Femur (tissue), 1 donor: ENCODE data around the gene ANO6.
"Not testable (repeated sequence)": the region's sequence is repeated elsewhere in the genome, so short reads cannot be mapped to it uniquely, and the experiment has no call there.

Source experiments
- DNase-seq: peaks from one replicate; pipeline ENCODE4 v3.0.0-alpha.2; 2017

ANO6 gene

DNA sequence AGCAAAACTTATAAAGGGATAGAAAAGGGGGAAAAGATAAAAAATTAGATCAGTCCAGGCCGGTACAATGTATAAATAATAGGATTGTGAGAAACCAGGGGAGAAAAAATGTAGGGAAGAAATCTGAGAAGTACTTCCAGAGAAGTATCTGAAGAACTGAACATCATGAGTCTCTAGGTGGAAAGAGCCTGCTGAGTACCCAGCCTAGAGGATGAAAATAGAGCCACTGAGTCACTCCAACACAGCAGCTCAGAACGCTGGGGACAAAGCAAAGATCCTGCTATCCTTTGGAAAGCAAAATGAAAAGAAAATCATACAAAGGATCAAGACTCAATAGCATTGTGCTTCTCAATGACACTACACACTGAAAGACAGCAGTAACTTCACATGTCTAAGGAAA, 138.0 kb downstream of the ANO6 start:
- DNase-seq, result no peak

DNA sequence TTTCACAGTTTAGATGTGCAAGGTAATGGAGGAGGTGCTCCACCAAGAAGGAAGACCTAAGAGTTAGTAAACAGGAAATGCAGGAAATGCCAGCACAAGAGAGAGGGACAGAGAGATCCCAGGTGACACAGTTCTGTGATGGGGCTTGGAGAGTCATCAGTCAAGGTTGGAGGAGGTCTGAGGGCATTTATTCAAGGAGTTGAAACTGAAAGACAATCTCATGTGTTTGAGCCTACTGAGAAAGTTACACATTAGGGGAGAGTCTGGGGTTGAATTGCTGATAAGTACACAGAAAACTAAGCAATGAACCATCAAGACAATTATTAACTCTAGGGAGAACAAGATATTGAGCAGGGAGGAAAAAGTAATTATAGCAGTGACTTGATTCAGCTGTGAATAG, 138.5 kb downstream of the ANO6 start:
- no peak for DNase-seq

DNA sequence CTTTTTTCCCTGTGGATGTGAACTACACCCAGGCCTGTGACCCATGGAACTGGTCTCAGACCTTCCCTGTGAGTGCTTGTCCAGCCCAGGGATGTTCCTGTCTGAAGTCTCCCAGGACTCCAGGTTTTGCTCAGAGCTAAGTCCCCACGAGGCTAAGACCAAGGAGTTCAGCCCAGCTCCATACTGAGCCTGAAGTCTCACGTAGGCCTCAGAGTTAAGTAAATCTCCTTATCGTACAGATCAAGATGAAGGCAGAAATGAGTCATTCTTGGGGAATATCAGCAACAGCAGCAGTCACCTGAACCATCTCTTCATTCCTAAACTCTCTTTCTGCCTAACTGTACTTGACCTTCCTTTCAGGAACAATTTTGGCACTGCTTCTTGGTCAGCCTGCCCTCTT, 139.8 kb downstream of the ANO6 start:
- no peak for DNase-seq

DNA sequence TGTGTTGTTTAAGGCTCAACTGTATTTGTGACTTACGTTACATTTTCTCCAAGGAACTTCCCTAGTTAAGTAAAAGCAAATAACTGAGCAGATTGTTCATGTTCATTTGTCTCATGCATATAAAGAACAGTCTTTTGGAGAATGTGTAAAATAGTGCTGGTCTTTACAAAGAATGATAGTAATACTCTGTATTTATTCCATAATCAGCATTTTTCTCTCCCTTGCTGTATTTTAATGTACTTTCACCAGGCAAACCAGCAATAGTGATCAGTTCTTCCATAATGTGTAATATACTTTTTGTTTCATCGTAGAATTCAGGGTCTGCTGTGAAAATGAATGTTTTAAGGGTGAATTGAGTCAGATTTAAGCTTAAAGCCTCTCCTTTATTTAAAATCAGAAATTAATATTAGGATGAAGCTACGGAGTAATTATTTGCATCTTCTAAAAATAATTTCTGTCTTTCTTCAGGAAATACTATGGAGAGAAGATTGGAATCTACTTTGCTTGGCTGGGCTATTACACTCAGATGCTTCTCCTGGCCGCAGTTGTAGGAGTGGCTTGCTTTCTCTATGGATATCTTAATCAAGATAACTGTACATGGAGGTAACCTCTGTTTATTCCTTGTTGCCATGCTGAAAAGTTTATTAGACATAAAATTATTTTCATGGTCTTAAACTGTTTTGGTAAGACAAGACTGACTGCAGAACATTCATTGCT, 141.1 kb downstream of the ANO6 start:
- DNase-seq, result no peak

DNA sequence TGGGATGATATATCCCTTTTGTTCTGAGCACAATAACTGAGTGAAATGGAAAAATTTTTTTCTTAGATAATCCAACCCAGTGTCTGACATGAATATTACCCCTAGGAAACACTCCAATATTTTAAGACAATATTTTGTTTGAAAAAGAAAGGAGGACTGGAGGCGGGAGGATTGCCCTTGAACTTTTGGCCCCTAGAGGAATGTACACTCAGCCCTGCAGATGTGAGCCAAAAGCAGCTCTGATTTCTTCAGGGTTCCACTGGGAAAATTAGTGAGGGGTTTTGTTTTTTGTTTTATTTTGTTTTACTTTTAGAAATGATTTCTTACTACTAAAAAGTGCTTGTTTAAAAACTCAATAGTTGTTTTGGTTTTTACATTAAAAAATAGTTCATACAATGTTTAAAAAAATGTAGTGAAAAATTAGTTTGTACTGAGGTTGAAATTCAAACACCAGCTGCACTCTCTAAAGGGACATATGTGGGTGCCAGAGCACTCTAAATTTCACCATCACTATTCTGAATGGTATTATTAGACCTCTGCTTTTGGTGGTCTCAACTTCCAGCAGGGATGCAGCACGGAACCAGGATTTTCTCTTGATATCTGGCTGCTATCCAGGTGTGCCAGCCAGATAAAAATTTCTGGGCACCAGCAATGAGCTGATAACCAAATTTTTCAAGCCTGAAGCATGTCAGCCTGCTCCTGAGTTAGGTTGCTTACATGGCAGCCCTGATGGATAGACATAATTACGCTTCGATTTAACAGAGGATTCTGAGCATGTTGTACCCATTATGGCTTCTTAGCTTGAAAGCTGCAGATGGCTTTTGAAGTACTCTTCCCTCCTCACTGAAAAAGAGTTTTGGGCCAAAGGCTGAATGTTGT, 141.9 kb downstream of the ANO6 start:
- peak; percentile 68 for DNase-seq

DNA sequence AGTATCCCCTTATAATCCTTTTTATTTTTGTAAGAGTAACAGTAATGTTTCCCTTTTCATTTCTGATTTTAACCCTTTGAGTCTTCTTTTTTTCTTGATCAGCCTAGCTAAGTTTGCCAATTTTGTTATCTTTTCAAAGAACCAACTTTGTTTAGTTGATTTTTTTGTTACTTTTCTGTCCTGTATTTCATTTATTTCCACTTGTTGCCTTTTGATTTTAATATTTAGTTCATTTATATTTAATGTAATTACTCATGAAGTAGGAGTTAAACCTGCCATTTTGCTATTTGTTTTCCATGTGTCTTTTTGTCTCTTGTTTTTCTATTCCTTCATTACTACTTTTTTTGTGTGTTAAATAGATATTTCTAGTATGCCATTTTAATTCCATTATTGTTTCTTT, 146.4 kb downstream of the ANO6 start:
- DNase-seq, result no peak

DNA sequence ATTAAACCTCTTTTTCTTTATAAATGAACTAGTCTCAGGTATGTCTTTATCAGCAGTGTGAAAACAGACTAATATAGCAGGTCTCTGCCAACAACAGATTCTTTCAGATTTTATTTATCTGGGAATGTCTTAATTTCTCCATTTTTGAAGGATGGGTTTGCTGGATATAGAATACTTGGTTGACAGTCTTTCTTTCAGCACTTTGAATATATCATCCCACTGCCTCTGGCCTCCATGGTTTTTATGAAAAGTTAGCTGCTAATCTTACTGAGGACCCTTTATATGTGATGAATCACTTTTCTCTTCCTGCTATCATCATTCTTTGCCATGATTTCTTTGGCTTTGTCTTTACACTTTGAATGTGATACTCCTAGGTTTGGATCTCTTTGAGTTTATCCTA, 148.0 kb downstream of the ANO6 start:
- DNase-seq, result no peak

DNA sequence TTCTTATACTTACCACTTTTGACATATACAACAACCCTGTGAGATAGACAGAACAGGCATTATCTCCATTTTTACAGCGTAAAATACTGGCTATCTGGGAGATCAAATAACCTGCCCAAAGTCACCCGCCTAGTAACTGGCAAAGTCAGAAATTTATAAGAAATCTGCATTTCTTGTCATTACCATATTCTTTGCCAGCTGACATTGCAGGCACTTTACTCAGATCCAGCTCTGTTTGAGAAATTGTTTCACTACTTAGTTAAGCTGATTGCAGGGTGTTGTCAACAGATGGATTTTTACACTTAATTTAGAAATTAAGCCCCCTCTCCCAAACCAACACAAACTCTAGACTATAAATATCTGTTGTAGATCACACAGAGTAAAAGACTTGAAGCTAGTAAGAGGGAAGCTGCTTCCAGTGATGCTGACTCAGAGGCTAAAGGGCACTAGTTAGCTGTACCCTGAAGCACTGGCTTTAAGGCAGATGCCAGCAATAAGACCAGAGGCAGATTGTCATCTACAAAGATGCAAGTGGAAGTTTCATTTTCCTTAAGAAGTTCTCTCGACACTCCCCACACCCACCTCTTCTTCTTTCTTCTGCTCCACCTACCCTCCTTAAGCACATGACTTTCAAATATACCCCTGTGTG, 153.1 kb downstream of the ANO6 start:
- no peak for DNase-seq

DNA sequence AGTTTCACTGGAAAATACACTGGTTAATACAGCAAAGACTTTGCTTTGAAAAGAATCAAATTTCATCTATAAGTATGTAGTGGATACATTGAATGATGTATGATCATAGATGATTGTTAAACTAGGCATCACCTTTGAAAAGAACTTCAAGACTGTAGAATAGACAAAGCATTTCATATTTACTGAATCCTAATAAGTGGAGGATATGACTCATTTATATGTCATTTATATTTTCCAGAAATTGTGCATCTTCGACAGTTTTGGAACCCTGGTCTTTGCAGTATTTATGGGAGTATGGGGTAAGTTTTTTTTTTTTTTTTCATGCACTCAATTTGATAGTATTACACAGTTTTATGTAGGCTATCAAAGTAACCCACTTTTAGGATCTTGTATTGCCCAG, 161.9 kb downstream of the ANO6 start:
- DNase-seq, result no peak

DNA sequence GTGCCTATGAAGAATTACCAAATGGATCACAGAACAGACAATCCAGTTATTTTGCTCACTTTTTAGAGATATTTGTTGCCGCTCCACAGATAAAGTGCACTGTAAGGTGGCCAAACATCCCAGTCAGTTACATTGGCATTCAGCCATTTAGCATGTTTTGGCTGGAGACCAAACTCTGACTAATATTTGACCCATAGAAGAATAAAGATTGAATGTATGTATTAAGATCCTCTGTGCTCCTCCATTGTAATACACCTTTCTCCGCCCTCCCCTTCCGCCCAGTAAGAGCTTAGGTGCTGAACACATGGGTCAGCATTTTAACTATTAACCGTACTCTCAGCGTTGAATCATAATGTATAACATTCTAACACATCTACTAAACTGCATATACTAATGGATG, 163.4 kb downstream of the ANO6 start:
- no peak for DNase-seq

DNA sequence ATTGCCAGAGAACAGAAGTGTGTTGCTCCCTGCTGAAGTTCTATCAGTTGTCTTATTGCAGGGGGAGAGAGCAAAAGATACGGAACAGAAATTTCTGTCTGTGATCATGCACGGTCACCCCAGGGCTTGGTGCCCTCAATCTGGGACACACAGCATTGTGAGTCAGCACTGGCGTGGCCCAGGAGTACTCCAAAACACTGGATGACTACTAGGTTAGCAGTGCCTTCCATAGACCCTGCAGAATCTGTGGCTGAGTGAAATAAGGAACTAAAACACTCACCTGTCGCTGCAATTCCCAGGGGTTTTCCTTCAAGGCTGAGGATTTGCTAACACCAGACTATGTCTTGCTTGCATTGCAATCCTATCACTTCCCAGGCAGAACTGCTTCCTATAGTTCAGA, 165.5 kb downstream of the ANO6 start:
- no peak for DNase-seq

DNA sequence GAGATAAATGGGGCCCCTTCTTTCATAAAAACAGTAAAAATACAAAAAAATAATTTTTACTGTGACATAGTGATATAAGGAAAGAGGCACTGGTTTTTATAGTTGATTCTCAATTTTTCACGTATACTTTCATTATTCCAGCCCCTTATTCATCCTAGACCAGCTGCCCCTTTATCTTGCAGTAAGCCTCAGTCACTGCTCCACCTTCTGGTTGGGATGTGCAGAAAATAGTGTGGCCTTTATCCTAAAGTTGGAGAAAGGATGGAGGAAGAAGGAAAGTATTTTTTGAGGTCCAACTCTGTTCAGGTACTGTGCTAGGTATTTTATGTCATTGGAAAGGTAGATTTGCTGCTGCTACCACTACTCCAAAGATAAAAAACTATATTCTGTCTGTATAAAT, 172.7 kb downstream of the ANO6 start:
- peak; percentile 35 for DNase-seq

DNA sequence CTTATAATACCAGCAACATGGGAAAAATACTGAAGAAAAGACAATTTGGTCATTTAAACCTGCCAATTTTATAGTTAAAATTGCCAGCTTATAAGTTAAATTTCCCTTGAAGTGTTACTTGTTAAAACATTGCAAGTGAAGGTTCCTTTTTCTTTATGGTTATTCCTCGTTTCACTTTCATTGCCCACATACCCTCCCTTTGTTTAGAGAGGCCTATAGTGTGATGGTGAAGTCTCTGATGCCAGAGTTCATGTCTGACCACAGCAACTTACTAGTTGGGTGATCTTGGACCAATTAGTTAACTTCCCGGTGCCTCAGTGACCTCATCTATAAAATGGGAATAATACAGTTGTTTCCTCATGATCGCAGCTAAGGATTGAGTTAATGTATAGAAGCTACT, 173.5 kb downstream of the ANO6 start:
- DNase-seq, result no peak

DNA sequence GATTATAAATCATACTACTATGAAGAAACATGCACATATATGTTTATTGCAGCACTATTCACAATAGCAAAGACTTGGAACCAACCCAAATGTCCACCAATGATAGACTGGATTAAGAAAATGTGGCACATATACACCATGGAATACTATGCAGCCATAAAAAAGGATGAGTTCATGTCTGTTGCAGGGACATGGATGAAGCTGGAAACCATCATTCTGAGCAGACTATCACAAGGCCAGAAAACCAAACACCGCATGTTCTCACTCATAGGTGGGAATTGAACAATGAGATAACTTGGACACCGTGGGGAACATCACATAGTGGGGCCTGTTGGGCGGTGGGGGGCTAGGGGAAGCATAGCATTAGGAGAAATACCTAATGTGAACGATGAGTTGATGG, 181.6 kb downstream of the ANO6 start:
- DNase-seq, result not testable (repeated sequence)

DNA sequence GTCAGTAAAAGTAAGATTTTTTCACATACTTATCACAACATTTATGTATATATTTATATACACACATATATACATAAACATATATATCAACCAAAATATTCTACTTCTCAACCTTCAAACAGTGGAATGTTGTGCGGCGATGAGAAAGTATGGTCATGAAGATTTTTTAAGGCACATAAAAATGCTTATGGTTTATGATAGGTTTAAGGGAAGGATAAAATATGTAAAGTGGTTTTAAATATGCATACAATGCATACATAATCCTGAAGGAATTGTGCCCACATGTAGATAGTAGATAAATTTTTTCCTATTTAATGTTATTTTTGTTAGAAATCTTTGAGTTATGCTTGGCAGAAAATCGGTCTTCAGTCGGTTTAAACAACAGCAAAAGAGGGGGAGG, 182.7 kb downstream of the ANO6 start:
- no peak for DNase-seq

DNA sequence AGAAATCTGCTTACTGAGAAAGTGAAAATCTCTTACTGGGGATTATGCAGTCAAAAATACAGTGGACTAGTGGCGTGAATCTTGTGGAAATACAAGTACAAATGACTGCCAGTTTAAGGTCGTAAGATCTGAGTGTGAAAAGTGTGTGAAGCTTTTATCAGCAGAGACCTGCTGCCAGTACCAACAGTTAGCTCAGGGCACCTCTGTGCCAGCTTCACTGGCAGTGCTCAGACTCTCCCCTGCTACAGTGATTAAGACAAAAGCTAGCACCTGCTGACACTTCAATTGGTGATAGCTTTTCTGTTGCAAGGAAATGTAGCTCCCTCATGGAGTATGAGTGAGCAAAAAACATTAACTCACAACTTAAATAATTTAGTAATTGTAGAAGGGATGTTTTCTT, 185.1 kb downstream of the ANO6 start:
- no peak for DNase-seq

DNA sequence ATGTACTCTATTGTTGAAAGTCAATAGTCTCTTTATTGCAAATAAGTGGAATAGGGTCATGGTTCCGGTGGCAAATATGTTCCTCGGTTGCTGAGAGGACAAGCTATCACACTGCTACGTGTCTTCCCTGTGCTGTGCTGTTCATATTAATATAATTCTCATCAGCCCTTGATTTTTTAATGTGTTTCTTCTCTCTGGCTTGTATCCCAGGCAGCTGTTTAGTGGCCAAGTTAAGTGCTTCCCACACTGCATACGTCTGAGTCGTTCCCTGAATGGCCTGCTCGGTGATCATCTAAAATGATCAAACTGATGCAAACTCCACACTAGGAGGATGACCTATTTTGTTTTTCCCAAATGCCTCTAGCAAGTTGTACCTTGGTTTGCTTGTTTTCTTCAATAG, 186.4 kb downstream of the ANO6 start:
- peak; percentile 43 for DNase-seq

DNA sequence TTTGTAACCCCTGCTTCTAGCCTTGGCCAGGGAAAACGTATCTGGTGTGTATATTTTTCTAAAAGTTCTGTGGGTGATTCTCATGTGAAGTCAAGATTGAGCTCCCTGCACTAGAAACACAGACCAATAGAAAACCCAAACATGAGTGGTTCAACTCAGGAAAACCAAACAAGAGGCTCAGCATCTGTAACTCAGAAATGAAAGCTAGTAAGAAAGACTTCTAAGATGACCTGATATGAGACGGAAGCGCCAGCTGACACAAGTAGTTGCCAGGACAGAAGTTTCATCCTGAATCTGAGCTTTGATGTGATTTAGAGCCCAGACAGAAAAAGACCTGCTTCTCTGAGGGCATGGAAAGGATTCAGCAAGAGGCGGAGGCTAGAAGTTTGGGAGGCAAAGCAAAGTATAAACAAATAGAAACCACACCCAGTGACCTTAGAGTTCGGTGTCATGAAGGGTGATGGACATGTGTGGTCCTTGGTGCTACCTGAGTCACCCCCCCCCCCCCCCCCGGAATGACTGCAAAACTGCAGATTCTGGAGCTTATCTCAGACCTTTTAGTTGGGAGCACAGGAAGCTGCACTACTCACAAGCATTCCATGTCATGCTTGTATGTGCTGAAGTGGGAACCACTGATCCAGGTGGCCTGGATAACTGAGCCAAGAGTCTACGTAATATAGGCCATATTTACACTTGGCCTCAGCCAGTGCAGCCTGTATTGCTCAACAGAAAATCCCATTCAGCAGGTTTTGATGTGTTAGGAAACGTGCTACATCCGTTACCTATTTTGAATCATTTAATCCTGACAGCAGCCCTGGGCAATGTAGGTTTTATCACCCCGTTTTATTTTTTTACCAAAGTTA, 191.3 kb downstream of the ANO6 start:
- peak; percentile 46 for DNase-seq

DNA sequence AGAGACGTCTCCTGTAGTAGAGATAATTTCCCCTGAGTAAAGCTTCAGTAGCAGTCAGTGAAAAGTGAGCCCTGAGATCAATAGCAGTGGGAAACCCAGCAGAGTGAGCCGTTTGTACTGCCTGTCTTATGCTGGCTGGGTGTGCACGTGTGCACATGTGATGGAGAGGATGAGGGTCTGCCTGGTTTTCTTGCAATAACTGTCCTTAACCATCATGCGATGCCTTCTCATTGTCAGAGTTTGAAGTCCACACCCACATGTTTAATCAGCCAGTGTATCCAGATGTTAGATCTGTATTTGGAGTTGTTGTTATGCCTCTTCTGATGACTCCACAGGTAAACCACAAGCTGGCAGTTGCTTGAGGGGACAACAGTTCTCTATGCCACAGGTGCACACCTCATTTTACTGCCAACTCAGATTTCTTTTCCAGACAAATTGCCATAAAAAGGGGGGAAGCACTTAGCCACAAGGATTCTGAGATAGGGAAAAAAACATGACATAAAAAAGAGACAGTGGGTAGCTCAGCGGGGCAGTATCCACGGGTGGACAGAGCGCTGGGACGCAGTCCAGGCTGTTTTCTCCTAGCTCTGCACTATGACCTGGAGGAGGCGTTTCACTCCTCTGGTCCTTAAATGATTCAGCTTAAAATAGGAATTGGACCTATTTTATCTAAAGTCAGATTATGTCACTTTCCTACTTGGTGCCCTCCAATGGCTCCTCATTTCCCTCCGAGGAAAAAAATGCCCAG, 192.3 kb downstream of the ANO6 start:
- DNase-seq, result no peak

DNA sequence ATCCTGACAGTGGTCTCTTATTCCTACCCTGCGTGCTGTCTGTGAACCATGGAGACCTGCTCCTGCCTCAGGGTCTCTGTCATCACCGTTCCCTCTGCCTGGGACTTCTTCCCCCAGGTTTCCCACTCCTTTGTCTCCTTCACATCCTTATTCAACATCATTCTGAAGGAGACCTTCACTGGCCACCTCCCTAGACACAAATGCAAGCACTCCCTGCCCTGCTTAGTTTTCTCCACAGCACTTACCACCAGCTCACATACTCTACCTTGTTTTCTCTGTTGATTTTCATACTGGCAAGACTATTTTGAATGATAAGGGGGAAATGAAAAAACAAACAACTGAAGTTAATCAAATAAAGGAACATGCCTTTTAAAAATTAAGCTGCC, 192.8 kb downstream of the ANO6 start:
- DNase-seq, result no peak

DNA sequence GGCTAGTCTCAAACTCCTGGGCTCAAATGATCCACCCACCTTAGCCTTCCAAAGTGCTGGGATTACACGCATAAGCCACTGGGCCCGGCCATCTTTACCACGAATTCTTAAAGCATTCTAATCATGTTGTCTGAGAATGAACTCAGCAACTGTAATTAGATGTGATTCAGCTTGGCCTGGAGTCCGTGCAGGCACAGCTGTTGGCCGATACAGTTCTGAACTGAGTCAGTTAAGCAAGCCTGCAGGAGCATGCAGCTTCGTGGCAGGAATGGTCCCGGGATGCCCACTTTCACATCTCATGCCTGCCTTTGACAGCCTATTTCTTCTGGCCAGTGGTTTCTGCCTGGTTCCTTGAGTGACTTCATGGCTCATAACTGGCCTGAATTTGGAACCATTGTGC, 194.1 kb downstream of the ANO6 start:
- peak; percentile 40 for DNase-seq

DNA sequence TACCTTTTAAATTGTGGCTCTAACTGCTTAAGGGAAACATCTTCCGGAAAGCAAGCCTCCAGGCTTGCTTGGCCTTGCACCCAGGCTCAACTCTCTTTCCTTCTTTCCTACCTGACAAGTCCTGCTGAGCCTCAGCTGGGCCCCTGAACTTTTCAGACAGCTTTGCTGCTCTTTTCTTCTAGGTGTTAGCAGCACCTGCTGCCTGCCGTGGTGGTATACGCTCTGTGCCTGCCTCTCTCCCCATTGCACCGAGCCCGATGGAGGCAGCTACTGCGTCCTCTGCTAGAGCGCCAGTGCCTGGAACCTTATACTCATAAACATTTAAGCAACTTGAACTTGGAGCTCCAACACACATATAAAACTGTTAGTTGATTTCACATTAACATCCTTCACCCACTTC, 195.7 kb downstream of the ANO6 start:
- no peak for DNase-seq
